BJ (cell line): ENCODE data around the gene PLXNB1. TPM values are rescaled to one million over a fixed set of nuclear protein-coding genes. Genes with fewer than 3 reads are reported as not detected.

ENCODE experiments used
- CTCF ChIA-PET: fragments of 350-600 bp; formaldehyde crosslinking; extraction: SDS; loops from one replicate; lab custom pipeline; 2021; ENCODE audit warnings: antibody characterized with exemption, inconsistent platforms; lab: Yijun Ruan, JAX
- POLR2A ChIA-PET: fragments of 300-600 bp; sonication (Branson Sonifier 250); formaldehyde crosslinking; extraction: SDS; loops from one replicate; lab custom pipeline; 2021; ENCODE audit warnings: antibody characterized with exemption; lab: Charles Lee
- DNase-seq: peaks from one replicate; pipeline ENCODE4 v3.0.0-alpha.2; 2011; ENCODE audit warnings: low read depth
- H3K27me3 ChIP-seq: 2 replicates; pipeline ENCODE4 v1.6.0; 2011; ENCODE audit warnings: low read length; ENCODE audit not compliant: control insufficient read depth, insufficient read depth
- H3K36me3 ChIP-seq: 2 replicates; pipeline ENCODE4 v1.5.1; 2011; ENCODE audit warnings: low read length; ENCODE audit not compliant: control insufficient read depth, insufficient read depth
- H3K4me3 ChIP-seq: 2 replicates; pipeline ENCODE4 v1.5.1; 2011; ENCODE audit warnings: low read depth, mild to moderate bottlenecking, control low read depth, low read length
- polyA plus RNA-seq: library from polyadenylated mRNA; depleted of rRNA; stranded (reverse); fragments of >200 nt; gene quantifications from 2 replicates; pipeline ENCODE4 v1.2.3, GENCODE V29; 2011
- TF ChIP-seq, protein P1 (sequence below): IDR thresholded peaks from 2 replicates; pipeline ENCODE4 v1.5.1; 2011; ENCODE audit warnings: low read depth, mild to moderate bottlenecking, control low read depth, inconsistent platforms, low read length, moderate library complexity; ENCODE audit not compliant: insufficient read depth

The PLXNB1 gene
- polyA plus RNA-seq, 1 experiment: 26.3 TPM

DNA sequence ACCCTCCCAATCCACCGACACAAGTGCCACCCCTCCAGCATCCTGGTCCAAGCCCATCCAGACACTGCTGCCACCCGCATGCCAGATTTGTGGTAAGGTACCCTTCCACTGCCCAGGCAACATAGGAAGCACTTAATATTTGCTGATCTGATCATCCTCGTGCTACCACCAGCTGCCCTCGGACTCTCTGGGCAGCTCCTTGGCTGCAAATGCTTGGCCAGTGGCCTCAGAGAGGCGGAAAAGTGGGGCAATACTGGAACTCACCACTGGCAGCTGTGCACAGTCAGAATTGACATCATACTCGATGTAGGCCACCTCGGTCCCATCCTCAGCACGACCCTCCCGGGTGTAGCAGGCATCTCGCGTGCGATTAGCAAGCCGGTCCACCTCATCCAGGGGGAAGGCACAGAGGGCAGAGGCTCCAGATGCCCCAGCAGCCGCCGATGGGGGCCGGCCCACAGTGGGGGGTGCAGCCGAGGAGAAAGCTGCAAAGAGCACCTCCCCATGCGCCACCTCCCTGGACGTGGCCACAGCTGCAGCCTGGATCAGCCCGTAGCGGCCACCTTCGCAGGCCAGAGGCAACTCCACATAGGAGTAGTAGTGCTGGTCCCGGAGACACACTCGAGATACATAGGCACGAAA, 6.5 kb downstream of the PLXNB1 start:
- TF ChIP-seq, protein P1, sequence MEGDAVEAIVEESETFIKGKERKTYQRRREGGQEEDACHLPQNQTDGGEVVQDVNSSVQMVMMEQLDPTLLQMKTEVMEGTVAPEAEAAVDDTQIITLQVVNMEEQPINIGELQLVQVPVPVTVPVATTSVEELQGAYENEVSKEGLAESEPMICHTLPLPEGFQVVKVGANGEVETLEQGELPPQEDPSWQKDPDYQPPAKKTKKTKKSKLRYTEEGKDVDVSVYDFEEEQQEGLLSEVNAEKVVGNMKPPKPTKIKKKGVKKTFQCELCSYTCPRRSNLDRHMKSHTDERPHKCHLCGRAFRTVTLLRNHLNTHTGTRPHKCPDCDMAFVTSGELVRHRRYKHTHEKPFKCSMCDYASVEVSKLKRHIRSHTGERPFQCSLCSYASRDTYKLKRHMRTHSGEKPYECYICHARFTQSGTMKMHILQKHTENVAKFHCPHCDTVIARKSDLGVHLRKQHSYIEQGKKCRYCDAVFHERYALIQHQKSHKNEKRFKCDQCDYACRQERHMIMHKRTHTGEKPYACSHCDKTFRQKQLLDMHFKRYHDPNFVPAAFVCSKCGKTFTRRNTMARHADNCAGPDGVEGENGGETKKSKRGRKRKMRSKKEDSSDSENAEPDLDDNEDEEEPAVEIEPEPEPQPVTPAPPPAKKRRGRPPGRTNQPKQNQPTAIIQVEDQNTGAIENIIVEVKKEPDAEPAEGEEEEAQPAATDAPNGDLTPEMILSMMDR: no peak
- CTCF ChIA-PET: interaction anchor here (0.6 to 8.1 kb wide), 6 partner anchors 10 to 74 kb away, joined by 3 to 55 read pairs (median 4); partner anchors contain the start of genes CCDC51 and TMA7
- POLR2A ChIA-PET: no interaction called here
- no peak for DNase-seq
- peaks cover 10% of the 10 kb centered on the region for H3K36me3 ChIP-seq
- H3K4me3 ChIP-seq: no peak overlapping the region
- H3K27me3 ChIP-seq: no peaks in the 10 kb centered on the region

DNA sequence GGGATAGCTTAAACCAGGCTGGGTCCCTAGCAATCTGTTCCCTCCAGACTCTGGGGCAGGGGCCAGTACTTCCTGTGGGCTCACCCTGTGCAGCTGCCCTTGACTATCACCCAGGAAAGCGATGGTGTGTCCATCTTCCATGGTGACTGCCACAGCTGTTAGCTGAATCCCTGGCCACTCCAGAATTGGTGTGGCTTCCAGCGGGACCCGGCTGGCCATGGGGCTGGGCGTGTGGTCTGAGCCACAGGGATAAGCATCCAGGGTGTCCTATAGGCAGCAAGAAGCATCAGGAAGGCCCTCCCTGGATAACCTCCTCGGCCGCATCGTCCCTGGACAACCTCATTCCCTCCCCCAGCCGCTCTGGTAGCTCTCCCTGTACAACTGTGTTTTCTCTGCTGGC, 7.2 kb downstream of the PLXNB1 start:
- POLR2A ChIA-PET: no interaction called here
- CTCF ChIA-PET: interaction anchor here (0.6 to 8.1 kb wide), 5 partner anchors 13 to 73 kb away, joined by 3 to 55 read pairs (median 3); partner anchors contain the start of genes CCDC51 and TMA7
- DNase-seq: no peak

DNA sequence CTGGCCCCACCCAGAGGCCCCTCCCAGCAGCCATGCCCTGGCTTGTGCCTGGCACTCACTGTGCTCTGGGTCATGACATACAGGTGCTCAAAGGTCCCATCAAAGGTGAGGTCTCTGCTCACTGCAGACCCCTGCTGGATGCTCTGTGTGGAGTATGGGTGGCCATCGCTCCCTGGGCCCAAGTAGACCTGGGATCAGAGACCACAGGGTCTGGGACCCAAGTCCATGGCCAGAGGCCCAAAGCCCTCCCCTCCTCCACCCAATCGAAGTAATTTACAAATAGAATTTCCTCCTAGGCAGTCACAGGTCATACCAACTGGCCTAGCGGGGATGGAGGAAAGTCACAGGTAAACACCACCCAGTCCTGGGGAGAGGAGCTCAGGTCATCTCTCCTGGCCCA, 7.6 kb downstream of the PLXNB1 start:
- ChIA-PET CTCF (interaction anchor here (1.0 to 8.1 kb wide), 4 partner anchors 14 to 22 kb away, joined by 3 to 55 read pairs (median 4); partner anchors contain the start of genes CCDC51 and TMA7), POLR2A (no interaction called here)
- H3K4me3 ChIP-seq: no peak overlapping the region
- TF ChIP-seq, protein P1: no peak
- no peaks in the 10 kb centered on the region for H3K27me3 ChIP-seq
- no peak for DNase-seq
- peaks cover 13% of the 10 kb centered on the region for H3K36me3 ChIP-seq

More for the DNA sequence above, 7.2 kb downstream of the PLXNB1 start:
- Histone ChIP-seq H3K4me3 (no peak overlapping the region), H3K27me3 (no peaks in the 10 kb centered on the region), H3K36me3 (peaks cover 13% of the 10 kb centered on the region)
- TF ChIP-seq, protein P1: no peak

DNA sequence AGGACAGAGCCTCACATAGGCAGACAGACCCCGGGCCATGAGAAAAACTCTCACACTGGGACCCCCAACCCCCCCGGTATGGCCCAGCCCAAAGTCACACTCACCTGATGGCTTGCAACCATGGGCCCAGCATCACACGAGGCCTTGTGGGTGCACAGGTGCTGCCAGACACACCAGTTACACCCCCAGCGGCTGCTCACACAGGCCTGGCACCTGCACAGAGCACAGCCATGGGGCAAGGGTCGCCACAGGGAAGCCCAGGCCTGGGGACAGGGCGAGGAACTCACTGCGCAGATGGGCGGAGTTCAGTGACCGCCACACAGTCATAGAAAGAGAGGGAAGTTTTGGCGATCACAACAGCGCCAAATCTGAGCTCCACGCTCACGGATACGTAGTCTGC, 9.3 kb downstream of the PLXNB1 start:
- ChIA-PET CTCF (interaction anchor here (0.5 to 1.2 kb wide), 2 partner anchors 13 to 20 kb away, joined by 3 to 5 read pairs; no protein-coding TSS in a partner anchor), POLR2A (no interaction called here)
- Histone ChIP-seq H3K27me3 (no peaks in the 10 kb centered on the region), H3K4me3 (no peak overlapping the region), H3K36me3 (peaks cover 19% of the 10 kb centered on the region)
- TF ChIP-seq, protein P1: no peak
- no peak for DNase-seq

DNA sequence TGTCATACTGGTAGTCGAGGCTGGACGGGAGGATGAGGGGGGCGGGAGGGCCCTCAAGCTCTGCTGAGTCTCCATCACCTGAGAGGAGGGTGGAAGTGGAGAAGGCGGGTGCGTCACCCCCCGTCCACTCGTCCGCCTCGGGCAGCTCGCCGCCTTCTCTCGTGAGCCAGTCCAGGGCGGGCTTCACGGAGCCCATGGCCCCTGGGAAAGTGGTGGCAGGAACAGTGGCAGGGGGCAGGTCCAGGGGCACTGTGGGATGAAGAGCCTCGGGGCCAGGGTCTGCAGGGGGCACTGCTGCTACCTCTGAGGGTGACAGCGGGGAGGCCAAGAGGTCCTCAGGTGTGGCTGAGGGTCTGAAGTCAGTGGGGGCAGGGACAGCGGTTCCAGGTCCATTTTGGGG, 10.3 kb downstream of the PLXNB1 start:
- TF ChIP-seq, protein P1: no peak
- DNase-seq: no peak
- no peaks in the 10 kb centered on the region for H3K27me3 ChIP-seq
- H3K4me3 ChIP-seq: no peak overlapping the region
- ChIA-PET CTCF (interaction anchor here (1.0 to 1.2 kb wide), 2 partner anchors 19 to 121 kb away, joined by 3 to 5 read pairs; no protein-coding TSS in a partner anchor), POLR2A (no interaction called here)
- peaks cover 28% of the 10 kb centered on the region for H3K36me3 ChIP-seq
